ENCODE results near the gene PRDM15. TPM values are rescaled to one million over a fixed set of nuclear protein-coding genes. Genes with fewer than 3 reads are reported as not detected.

The PRDM15 gene
- total RNA-seq, 1 donor from 2014 or later = 20.5 TPM

- Histone ChIP-seq H3K36me3 (peaks cover 0 to 7% of the 10 kb centered on the region in 2 donors), H3K9me3 (no peaks in the 10 kb centered on the region), H3K27ac (no peak overlapping the region), H3K4me3 (no peak overlapping the region), H3K27me3 (no peaks in the 10 kb centered on the region), H3K4me1 (peaks cover 0 to 4% of the 10 kb centered on the region in 2 donors)
- no peak for TF ChIP-seq CTCF (IDR thresholded peaks at IDR 0.05)
- intact Hi-C loops (cut with DNase I) = no loop called here
- DNase-seq (ENCODE audit: low spot score in 2 of 2) = no peak
Observed at GRCh38 chr21:41821081-41821755, 57.9 kb downstream of the PRDM15 start.

- peaks cover 0 to 10% of the 10 kb centered on the region in 2 donors for H3K36me3 ChIP-seq
- TF ChIP-seq CTCF (IDR thresholded peaks at IDR 0.05) = no peak
- no peak overlapping the region for H3K27ac ChIP-seq
- intact Hi-C loops (cut with DNase I) = no loop called here
- H3K27me3 ChIP-seq = no peaks in the 10 kb centered on the region
- DNase-seq (ENCODE audit: low spot score in 2 of 2) = no peak
- H3K4me1 ChIP-seq = peaks cover 0 to 4% of the 10 kb centered on the region in 2 donors
- H3K9me3 ChIP-seq = no peaks in the 10 kb centered on the region
- no peak overlapping the region for H3K4me3 ChIP-seq
Observed at GRCh38 chr21:41820384-41821080, 58.6 kb downstream of the PRDM15 start.

- Histone ChIP-seq H3K36me3 (peaks cover 5 to 16% of the 10 kb centered on the region in 2 donors), H3K27me3 (no peaks in the 10 kb centered on the region), H3K27ac (no peak overlapping the region), H3K9me3 (no peaks in the 10 kb centered on the region), H3K4me3 (no peak overlapping the region), H3K4me1 (peaks cover 0 to 4% of the 10 kb centered on the region in 2 donors)
- no peak for TF ChIP-seq CTCF (IDR thresholded peaks at IDR 0.05)
- intact Hi-C loops (cut with DNase I) = loop anchor here (5.0 kb wide), 1 partner anchor 538 kb away; no protein-coding TSS in a partner anchor
- no peak for DNase-seq (ENCODE audit: low spot score in 2 of 2)
Observed at GRCh38 chr21:41819856-41820281, 59.3 kb downstream of the PRDM15 start.

GRCh38 chr21:41819236-41819855 is 59.8 kb downstream of the PRDM15 start:
- intact Hi-C loops (cut with DNase I) = loop anchor here (5.0 kb wide), 1 partner anchor 537 kb away; no protein-coding TSS in a partner anchor
- Histone ChIP-seq H3K36me3 (peaks cover 5 to 21% of the 10 kb centered on the region in 2 donors), H3K4me1 (peaks cover 0 to 4% of the 10 kb centered on the region in 2 donors), H3K27me3 (no peaks in the 10 kb centered on the region), H3K4me3 (no peak overlapping the region), H3K9me3 (no peaks in the 10 kb centered on the region), H3K27ac (no peak overlapping the region)
- no peak for DNase-seq (ENCODE audit: low spot score in 2 of 2)
- TF ChIP-seq CTCF (IDR thresholded peaks at IDR 0.05) = no peak

GRCh38 chr21:41817877-41818855 is 61.0 kb downstream of the PRDM15 start:
- TF ChIP-seq CTCF (IDR thresholded peaks at IDR 0.05) = no peak
- Histone ChIP-seq H3K9me3 (no peaks in the 10 kb centered on the region), H3K4me3 (no peak overlapping the region), H3K27ac (no peak overlapping the region), H3K27me3 (no peaks in the 10 kb centered on the region), H3K36me3 (peaks cover 5 to 26% of the 10 kb centered on the region in 2 donors), H3K4me1 (peaks cover 0 to 4% of the 10 kb centered on the region in 2 donors)
- no peak for DNase-seq (ENCODE audit: low spot score in 2 of 2)
- intact Hi-C loops (cut with DNase I) = loop anchor here (1.0 to 5.0 kb wide), 3 partner anchors 91 to 536 kb away; no protein-coding TSS in a partner anchor

All from ascending aorta (tissue), 2 donors.